GM18499 (cell line): ENCODE data around the gene LHPP.

Experiments
- ATAC-seq: cut with Tn5 transposase; IDR thresholded peaks from one replicate; pipeline ENCODE4 v1.9.1; 2021; ENCODE audit warnings: moderate number of reproducible peaks; ENCODE audit not compliant: insufficient read depth, unreplicated experiment

The LHPP gene

DNA sequence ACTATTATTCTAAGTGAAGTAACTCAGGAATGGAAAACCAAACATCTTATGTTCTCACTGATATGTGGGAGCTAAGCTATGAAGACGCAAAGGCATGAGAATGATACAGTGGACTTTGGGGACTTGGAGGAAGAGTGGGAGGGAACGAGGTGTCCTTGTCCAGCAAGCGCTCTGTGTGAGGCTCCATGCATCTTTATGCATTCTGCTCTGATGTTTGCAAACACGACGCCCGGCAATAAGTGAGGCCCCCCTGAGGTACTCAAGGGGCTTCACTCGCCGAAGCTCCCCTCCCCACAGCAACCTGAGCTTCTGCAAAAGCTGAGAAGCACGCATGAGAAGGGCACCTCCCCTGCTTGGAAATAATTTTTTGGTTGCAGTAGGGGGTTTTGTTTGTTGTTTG lies 103.3 kb downstream of the LHPP start:
- no peak for ATAC-seq

DNA sequence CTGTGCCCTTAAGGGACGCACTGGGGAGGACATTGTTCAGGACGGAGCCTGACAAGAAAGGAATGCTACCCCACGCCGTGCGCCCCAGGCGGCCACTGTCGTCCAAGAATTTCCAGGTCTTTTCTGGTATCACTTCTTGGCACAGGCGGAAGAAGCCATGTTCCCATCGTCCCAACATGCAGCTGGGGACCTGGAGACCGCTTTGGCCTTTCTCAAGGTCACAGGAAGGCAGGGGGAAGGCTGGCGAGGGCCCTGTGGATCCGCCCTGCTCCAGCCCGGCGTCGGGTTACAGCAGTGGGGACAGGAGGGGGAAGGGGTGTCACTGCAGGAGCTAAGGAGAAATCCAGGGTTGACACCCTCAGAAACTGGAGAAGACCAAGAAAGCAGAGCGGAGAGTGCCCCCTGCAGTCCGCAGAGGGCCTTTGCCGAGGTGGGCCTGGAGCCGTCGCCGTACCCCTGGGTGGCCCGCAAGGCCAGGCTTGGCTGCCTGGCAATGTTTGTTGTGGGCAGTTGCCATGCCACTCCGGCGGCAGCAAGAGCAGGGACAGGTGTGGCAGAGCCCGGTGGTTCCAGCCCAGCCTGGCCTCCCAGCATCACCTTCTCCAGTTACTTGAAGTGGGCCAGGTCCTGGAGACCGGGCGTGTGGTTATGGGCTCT lies 104.1 kb downstream of the LHPP start:
- ATAC-seq, result no peak

DNA sequence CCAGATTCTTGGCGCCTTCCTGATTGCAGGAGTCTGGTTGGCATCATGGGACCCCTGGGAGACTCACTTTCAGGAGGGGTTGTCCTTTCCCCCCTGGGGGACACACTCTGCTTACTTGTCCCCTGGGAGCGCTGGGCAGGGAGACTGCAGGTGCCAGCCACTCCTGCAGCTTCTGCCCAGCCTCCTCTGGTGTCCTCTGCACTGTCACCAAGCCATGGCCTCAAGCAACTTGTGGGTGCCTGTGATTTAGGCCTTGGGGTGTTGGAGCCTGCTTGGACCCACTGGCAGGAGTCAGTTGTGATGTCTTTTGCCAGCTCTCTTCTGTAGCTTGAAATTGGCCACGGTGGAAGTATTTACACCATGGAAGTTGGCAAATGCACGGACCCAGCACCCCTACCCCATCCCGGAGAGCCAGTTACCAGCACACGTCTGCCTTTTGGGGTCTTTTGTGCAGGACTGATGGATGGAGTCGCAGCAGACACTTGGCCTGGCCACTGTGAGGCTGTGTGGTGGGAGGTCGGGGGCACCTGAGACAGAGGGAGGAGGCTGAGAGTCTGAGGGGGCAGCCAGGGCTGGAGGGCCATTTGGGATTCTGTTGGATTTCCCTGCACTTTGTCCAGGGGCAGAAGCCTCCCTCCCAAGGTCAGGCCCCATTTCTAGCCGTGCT lies 104.7 kb downstream of the LHPP start:
- ATAC-seq, result no peak

DNA sequence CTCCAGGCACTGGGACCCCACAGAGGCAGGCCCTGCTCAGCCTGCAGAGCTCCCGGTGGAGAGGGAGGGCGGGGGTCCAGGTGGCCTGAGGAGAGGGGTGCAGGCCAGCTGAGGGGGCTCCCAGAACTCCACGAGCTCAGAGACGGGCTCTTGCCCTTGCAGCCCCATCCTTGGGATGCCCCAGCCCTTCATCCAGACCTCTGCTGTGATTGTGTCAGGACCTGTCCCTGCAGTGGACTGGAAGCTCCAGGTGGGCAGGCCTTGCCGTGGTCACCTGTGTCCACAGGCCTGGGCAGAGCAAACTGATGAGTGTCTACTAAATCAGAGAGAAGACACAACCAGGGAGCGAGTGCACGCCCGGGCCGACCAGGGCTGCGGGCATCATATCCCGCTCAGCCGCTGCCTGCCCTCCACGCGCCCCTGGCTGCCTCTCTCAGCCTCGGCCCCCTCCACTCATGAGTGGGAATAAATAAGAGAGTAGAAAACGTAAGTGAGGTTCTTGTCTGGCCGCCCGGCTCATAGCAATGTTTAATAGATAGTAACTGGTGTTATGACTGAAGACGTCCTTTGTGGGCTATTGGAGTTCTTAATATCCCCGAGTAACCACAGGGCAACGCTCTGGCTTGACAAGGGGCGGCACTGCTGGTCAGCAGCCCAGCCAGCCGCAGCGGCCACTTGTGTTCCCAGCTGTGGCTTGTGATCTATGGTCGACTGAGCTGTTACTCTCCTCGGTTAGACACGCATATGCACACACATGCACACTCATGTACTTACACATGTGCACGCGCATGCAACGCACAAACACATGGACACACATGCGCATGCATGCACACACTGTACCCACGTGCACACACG lies 105.6 kb downstream of the LHPP start:
- ATAC-seq, result no peak

DNA sequence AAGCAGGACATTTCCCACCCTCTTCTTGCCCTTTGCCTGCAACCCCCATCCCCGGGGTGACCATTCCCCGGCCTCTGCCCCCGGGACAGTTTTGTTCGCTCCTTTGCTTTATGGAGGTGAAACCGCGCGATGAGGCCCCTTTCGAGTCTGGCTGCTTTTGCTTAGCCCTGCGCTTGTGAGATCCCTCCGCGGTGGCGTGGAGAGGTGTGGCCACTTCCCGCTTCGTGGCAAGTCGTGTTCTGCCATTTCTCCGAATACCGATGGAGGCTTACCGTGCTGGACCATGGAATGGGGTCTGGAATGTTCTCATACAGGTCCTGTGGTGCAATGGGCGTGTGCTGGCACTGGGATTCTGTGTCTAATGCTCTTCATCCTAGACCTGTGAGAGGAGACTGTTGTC lies 106.7 kb downstream of the LHPP start:
- ATAC-seq, result no peak

DNA sequence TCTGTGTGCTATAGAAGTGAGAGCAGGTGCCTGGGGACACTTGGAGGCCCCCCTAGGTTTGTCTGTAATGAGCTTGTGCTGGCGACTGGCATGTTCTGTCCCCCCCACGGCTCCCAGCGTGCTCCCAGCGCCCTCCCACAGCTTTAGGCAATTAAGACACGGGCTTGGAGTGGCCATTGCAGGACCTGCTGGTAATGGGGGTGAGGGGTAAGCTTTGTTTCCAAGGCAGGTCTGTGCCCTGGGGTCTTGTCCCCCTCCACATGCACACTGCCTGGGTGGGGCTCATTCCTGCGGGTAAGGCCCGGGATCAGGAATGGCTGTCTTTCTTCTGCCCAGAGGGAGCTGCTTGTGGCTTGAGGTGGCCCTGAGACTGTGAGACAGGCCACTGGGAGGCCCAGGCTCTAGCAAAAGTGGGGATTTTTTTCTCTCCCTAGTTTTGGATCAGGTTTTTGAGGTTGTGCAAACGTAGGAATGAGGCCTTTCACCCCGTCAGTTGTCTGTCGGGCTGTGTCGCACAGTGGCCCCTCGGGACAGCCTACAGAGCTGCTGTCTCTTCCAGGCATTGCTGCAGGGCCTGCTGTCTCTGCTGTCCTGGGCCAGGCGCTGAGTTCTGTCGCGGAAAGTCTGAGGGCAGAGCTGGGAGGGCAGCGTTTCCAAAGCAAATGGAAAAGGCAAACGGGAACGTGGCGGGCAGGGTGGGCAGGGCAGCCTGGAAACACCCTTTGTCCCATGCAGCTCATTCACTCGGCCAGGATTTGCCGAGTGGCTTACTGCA lies 107.4 kb downstream of the LHPP start:
- no peak for ATAC-seq

DNA sequence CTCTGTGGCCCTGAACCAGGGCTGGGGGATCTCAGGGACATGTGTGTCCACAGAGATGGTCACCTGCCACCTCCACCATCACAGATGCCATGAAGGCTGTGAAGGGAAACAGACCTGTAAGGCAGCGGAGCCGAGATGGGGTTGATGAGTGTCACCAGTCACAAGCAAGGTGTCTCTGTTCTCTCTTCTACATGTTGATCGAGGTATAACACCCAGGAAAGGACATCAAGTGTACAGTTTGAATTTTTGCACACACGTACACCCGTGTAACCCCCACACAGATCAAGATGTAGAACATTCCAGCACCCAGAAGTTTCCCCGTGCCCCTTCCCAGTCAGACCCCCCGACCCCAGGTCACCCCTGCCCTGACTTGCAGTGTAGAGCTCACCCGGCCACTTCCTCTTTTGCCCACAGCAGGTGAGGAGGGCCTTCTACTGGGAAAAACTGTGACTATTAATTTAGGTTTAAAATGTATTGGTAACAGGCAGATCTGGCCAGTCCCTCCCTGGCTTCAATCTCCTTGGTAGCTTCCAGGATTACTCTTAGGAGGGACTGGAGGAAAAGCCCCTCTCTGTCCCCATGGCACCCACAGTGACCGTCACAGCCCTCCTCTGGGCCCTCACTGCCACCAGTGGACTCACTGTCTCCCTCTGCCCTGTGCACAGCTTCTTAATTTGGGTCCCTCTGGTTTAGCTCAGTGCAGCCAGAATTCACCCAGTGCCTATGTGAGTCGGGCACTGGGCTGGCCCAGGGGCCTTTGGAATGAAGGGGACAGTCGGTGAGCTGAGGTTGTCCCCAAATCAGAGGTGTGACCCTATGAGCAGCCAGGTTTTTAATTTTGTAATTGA lies 108.2 kb downstream of the LHPP start:
- ATAC-seq, result no peak

DNA sequence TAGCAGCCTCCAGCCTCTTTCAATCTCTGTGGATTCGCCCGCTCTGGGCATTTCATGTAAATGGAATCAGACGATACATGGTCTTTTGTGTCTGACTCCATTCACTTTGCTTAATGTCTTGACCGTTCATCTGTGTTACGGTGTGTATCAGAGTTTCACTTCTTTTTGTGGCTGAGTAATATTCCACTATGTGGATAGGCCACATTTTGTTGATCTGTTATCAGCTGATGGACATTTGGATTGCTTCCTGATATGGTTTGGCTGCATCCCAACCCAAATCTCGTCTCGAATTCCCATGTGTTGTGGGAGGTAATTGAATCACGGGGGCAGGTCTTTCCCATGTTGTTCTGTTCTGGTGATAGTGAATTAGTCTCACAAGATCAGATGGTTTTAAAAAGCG lies 109.0 kb downstream of the LHPP start:
- no peak for ATAC-seq

DNA sequence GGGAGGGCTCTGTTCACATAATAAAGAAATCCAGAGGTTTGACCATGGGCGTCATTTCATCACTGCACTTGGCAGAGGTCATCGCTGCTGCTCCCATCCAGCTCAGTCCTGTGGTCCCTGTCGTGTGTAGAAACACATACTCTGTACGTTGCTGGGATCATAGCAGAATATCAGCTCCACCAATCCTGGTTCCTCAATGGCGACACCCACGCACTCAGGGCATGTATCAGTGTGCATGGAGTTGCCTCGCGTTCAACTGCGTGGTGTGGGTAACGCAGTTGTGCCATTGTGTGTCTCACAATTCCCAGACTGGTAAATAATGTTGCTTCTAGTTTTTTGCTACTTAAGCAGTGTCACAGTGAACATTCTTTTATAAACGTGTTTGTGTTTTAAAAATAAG lies 111.1 kb downstream of the LHPP start:
- ATAC-seq, result no peak

DNA sequence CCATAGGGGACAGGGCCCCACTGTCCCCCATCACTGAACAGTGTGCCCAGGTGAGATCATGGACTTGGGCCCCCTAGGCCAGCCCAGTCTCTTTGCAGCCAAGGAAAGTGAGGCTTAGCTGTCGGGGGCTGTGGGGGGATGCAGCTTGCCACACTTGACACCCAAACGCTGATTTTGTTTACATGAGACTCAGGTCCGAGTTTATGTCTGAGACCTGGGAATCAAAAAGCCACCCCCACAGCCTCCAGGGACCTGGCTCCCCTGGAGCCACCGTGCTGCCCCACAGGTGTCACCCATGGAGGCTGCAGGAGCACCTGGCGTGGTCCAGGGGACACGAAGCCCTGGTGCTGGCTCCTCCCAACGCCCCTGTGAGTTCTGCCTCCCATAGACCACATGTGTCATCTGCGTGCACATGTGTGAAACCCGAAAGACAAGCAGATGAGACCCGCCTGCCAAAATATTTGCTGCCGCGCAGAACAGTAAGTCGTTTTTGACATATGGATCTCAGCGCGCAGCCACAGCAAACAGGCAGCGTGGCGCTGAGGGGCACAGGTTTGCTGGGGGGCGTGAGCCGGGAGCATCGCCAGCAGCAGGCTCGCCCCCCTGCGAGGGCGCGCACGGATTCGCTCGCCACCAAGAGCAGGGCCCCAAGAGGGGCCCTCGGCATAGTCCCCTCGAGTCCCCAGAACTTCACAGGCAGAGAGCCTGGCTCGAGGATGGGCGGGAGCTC lies 112.3 kb downstream of the LHPP start:
- ATAC-seq, result no peak

DNA sequence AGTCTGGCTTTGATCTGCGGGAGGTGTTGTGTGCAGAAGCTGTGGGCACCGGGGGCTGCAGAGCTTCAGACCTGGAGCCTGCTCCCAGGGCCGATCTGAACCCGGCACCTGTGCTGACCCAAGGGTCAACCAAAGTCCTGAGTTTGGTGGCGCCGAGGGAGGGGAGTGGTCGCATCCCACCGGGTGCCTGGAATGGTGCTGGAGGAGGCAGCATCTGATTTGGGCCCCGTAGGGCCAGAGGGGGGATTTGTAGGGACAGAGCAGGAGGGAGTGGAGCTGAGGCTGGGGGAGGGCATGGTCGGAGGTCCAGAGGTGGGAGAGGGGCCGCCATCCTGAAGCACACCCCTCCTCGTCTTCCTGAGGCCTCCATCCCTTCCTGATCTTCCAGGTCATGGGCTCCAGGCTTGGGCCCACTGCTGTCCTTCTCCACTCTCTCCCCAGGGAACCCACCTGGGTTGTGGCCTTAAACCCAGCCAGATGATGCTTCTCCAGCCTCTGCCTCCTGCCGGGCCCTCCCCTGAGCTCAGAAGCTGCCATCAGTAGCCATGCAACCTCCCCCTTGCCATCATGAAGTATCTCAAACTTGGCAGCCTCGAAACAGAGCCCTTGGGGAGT lies 112.9 kb downstream of the LHPP start:
- ATAC-seq, result no peak

DNA sequence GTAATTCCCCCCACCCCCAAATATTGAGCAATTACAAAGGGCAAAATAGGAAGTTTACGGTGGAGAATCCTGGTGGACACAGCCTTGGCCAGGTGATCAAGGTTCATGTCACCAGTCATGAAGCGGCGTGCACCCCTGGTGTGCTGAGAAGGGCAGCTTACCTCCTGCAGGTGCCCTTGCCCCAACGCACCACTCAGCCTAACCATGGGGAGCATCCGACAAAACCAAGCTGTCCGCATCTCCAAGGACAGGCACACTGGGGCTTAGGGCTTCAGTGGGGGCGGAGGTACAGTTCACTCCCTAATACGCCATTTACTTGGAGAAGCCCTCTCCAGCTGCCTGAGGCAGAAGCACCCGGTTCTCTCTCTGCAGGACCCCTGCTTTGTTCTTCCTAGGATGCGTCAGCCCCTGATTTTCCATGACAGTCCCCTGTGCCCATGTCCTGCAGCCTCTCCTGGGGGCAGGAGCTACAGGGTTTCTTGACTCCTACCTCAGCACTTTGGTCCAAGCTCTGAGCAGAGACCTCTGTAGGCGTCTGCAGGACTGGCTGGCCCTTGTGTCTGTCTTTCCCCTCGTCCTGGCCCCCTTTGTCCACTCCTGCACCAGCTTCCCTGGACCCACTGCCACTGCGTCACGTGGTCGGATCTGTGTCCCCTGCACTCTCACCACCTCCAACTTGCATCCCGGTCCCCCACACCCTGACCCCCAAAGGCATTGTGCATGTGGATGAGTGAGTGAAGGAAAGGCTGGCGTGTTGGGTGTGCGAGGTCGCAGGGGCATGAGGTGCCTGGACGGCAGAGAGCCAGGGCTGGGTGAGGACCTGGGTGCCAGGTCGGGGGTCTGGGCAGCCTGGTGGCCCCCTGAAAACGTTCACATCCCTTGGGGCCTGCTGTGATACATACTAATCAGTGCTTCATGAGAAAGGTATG lies 113.7 kb downstream of the LHPP start:
- no peak for ATAC-seq

DNA sequence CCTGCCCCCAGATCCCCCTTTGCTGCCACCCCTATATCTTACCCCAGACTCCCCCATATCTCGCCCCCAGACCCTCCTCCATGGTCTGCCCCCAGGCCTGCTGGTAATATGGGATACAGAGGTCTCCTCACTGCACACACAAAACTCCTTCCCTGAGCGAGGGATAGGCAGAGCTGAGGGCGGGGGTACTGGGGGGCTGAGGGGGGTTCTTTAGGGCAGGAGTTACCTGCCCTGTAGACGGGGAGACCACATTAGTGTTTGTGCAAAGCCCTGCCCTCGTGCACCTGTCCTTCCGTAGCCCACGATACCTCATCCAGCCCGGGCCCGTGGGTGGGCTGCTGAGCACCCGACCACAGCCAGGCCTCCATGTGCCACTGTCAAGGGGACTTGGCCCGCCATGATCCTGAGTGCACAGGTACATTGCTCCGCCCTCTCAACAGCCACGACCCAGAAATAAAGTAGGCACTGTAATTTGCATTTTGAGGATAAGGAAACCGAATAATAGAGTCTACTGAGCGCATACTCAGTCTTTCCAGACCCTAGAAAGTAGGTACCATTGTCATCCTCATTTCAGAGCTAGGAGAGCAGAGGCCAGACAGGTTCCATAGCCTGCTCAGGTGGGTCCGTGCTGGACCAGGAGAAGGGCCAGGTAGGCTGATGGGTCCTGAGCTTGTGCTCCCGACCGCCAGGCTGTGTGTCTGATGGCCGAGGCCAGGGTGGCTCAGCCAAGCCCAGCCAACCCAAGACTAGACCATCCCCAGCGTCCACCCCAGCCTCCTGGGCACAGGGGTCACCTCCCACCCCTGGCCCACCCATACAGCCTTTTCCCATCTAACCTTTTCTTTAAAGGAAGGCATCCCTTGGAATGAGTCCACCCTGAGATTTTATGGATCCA lies 115.2 kb downstream of the LHPP start:
- ATAC-seq, result no peak

DNA sequence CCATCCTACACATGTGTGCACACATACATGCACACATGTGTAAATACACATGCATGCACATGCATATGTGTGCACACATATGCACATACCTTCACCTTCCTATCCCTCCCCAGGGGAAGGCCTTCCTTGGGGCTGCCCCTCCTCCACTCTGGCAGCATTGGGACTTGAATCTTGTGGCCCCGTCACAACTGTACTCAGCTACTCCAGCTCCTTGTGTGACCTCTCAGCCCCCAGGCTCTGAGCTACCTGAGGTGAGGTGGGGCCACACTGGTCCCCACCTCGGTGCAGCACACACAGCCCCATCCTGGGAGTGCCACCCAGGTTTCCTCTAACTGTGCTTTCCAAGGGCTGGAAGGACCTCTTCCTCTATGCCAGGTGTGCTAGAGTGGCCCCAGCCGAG lies 116.0 kb downstream of the LHPP start:
- ATAC-seq, result no peak

DNA sequence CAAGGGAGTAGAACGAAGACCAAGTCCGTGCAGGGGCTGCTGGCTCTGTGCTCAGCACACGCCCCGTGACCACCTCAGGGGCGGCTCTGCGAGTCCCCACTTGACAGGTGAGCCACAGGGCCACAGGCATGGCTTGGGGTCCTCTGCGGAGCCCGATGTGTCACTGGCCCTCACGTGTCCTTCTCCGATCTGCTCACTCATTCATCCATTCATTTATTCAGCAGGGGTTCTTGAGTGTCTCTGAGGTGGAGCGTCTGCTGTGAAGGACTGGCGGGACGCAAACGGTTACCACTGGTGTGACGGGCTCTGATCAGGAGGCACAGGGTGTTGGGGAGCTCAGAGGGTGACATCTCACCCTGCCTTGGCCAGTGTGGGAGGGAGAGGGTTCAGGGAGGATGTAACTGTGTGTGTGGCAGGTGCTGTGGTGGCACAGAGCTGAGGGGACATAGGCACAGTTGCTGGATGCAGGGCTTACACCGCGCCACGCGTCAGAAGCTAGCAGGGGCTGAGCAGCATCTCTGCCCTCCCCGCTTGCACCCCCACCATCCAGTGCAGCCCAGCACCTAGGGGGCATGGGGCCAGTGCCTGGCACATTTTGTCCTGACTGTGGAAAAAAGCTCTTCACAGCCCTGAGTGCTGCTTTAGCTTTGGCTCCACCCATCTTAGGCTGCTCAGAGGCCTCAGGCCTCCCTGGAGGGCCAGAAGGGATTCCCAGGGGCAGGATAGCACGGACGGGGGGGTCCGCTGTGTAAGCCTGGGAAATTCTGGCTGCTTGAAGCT lies 116.8 kb downstream of the LHPP start:
- ATAC-seq, result no peak

DNA sequence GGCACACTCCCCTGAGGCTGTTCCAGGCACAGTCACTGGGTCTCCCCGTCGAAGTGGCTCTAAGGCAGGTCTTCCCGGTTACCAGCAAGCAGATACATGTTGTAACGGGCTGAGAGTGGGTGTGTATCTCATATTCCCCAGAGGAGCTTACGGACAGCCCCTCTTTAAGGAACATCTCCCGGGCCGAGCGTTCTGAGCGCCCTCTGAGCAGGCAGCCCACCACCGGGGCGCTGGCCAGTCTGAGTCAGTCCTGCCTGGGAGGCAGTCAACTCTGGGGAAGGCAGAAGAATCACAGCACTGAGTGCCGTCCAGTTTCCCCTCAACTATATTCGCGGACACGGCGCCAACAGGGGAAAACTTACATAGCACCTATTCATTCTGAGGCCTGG lies 117.4 kb downstream of the LHPP start:
- ATAC-seq, result no peak
